HG02678 (cell line): ENCODE data around the gene ENTPD1.
"Not testable (repeated sequence)": the region's sequence is repeated elsewhere in the genome, so short reads cannot be mapped to it uniquely, and the experiment has no call there.

Experiments
- ATAC-seq: cut with Tn5 transposase; IDR thresholded peaks from one replicate; pipeline ENCODE4 v1.9.1; 2021; ENCODE audit warnings: mild to moderate bottlenecking, moderate library complexity; ENCODE audit not compliant: unreplicated experiment

Gene ENTPD1

DNA sequence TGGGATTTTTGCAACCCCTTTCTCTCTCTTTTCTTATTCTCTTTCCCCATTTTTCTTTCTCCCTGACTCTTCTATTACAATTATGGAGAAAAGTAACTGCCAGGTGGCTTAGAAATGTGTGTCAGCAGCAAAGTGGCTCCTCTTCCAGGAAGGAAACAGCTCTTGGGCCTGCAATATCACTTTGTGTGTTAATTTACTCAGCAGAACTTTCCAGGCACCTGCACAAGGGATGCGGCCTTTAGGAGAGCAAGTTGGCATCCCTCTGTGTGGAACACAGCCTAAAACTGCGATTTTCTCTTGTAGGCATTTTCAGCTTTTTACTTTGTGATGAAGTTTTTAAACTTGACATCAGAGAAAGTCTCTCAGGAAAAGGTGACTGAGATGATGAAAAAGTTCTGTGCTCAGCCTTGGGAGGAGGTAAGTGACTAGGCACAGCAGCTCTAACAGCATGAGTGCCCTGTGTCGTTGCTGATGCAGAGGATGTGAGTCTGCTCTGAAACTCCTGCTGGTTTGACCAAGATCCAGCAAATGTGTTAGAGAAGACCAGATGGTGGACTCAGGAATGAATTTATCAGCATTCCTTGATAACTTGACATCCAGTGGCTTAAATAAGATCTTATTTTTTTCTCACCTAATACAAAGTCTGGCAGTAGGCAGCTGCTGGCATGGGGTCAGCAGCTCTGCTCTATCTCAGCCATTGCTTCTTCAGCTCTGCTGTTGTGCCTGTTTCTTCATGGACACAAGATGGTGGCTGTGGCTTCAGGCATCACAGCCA is 104.4 kb downstream of the ENTPD1 start:
- ATAC-seq, result no peak

DNA sequence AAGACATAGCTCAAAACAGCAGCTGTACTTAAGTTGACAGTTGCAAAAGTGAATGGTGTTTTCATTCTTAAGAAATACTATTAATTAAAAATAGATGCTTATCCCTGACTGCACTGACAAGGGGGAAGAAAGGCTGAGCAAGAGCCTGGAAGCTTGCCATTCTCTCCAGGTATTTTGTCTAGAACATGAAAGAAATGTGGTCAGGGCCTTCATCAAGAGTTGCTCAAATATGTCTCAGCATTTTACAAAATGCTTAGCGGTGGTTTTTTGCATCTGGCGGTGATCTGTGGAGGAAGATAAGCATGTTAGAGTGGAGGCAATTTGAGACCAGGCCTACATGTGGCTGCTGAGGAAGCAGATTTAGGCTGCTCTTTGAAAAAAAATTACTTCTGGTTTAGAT is 105.4 kb downstream of the ENTPD1 start:
- ATAC-seq, result no peak

DNA sequence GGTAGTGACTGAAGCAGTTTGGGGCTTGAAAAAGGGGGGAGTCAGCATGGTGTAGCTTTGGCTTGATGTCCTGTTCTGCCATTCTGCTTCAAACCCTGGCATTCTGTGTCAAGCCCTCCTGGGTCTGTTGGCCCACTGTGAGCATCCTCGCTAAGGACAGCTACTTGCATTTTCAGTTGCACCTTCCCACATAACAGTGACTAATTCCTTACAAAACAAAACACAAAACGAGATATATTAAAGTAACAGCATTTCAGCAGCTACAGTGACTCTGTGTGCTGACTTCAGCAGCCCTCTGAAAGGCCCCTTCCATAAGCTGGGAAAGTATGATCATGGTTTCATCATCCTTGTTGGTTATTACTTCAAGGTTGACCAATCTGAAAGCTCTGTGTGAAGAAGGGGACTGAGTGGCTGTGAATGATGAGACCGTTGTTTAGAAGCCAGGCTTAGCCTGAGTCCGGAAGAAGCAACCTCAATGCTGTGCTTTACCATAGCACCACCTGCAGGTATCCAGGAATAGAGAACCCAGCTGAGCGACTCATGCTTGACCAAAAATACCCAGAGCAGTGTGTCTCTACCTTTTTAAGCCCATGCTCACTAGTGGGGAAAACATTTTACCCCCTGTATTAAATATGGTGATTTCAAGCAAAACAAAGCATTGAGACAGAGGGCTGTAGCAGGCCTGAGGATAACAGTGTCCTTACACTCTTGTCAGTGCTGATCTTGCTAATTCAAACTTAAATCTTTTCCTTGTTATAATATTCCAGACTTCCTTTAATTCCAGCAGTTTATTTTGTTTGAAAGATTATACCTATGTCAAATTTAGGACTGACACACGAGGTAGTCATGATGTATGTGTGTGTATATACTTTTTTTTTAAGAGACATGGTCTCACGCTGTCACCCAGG is 109.2 kb downstream of the ENTPD1 start:
- peak; percentile 91 for ATAC-seq

DNA sequence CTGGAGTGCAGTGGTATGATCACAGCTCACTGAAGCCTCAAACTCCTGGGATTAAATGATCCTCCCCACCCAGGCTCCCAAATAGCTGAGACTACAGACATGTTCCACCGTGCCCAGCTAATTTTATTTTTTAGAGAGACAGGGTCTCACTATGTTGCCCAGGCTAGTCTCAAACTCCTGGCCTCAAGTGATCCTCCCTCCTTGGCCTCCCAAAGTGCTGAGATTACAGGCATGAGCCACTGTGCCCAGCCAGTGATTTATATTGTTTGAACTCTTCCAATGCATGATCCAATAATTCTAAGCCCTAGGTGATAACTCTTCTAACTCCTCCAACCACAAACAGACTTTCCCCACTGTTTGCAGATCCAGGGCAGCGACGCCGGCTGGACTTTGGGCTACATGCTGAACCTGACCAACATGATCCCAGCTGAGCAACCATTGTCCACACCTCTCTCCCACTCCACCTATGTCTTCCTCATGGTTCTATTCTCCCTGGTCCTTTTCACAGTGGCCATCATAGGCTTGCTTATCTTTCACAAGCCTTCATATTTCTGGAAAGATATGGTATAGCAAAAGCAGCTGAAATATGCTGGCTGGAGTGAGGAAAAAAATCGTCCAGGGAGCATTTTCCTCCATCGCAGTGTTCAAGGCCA is 110.0 kb downstream of the ENTPD1 start:
- ATAC-seq, result no peak

DNA sequence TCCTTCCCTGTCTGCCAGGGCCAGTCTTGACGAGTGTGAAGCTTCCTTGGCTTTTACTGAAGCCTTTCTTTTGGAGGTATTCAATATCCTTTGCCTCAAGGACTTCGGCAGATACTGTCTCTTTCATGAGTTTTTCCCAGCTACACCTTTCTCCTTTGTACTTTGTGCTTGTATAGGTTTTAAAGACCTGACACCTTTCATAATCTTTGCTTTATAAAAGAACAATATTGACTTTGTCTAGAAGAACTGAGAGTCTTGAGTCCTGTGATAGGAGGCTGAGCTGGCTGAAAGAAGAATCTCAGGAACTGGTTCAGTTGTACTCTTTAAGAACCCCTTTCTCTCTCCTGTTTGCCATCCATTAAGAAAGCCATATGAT is 110.5 kb downstream of the ENTPD1 start:
- ATAC-seq, result no peak

DNA sequence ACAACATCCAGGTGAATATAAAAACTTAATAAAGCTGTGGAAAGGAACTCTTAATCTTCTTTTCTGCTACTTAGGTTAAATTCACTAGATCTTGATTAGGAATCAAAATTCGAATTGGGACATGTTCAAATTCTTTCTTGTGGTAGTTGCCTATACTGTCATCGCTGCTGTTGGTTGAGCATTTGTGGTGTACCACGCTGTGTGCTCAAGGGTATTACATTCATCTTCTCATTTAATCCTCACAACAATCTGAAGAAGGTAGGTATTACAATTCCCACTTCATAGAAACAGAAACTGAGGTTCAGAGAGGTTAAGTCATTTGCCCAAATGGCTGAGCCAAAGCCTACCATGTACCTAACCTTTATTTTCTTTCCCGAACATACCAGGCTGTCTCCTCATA is 111.9 kb downstream of the ENTPD1 start:
- no peak for ATAC-seq

- no peak for ATAC-seq
Measured at GRCh38 chr10:95872158-95872711, 116.3 kb downstream of the ENTPD1 start.

DNA sequence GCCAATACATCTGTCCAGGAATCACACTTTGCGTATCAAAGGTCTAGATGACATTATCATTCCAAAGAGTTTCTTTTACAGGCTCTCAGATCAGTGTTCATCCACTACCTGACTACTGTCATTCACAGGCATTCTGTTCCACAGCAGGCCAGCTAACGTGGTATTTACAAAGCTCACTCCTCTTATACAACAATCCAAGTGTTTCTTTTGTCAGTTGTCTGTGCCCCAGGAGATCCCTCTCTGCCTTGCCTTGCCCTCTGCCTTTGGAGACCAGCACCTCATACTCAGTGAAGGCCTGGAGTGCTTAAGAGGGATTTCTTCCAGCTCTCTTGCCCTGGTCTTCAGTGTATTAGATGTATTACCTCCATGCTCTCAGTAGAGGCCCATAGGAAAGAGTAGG is 117.2 kb downstream of the ENTPD1 start:
- no peak for ATAC-seq

DNA sequence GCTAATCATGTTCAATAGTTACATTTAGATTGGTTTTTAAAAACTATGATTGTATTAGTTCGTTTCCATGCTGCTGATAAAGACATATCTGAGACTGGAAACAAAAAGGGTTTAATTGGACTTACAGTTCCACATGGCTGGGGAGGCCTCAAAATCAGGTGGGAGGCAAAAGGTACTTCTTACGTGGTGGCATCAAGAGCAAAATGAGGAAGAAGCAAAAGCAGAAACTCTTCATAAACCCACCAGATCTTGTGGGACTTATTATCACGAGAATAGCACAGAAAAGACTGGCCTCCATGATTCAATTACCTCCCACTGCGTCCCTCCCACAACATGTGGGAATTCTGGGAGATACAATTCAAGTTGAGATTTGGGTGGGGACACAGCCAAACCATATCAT is 117.7 kb downstream of the ENTPD1 start:
- ATAC-seq, result no peak

- ATAC-seq, result not testable (repeated sequence)
Measured at GRCh38 chr10:95874783-95875182, 118.8 kb downstream of the ENTPD1 start.

GRCh38 chr10:95876756-95877155 is 120.8 kb downstream of the ENTPD1 start:
- no peak for ATAC-seq

- no peak for ATAC-seq
Measured at GRCh38 chr10:95877881-95878280, 121.9 kb downstream of the ENTPD1 start.

- ATAC-seq, result no peak
Measured at GRCh38 chr10:95880704-95881103, 124.7 kb downstream of the ENTPD1 start.

DNA sequence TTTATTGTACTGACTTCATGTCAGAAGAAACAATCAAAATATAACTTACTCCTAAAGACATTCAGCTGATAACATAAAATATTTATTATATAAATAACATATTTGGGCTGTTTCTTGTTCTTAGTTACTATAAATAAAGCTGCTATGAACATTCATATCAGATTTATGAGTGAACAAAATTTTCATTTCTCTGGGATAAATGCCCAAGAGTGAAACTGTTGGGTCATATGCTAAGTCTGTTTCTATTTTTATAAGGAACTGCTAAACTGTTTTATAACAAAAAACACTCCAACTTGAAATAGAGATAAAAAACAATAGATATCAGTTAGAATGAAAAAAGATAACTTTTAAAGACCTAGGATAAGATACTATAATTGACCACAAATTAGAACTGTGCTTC is 125.4 kb downstream of the ENTPD1 start:
- no peak for ATAC-seq

- ATAC-seq, result no peak
Measured at GRCh38 chr10:95889830-95890229, 133.9 kb downstream of the ENTPD1 start.

GRCh38 chr10:95896071-95896850 is 140.3 kb downstream of the ENTPD1 start:
- ATAC-seq, result no peak

GRCh38 chr10:95905897-95906580 is 150.1 kb downstream of the ENTPD1 start:
- not testable (repeated sequence) for ATAC-seq

GRCh38 chr10:95906677-95907455 is 150.9 kb downstream of the ENTPD1 start:
- ATAC-seq, result peak; percentile 33
